ENCODE data around the gene FBXO31. TPM values are rescaled to one million over a fixed set of nuclear protein-coding genes. Genes with fewer than 3 reads are reported as not detected.

The FBXO31 gene
- total and polyA plus RNA-seq, 2 of the 13 experiments (the other 11 are each of a cell fraction or from before 2014, with no cell fraction given): 92.4 to 101 TPM

DNA sequence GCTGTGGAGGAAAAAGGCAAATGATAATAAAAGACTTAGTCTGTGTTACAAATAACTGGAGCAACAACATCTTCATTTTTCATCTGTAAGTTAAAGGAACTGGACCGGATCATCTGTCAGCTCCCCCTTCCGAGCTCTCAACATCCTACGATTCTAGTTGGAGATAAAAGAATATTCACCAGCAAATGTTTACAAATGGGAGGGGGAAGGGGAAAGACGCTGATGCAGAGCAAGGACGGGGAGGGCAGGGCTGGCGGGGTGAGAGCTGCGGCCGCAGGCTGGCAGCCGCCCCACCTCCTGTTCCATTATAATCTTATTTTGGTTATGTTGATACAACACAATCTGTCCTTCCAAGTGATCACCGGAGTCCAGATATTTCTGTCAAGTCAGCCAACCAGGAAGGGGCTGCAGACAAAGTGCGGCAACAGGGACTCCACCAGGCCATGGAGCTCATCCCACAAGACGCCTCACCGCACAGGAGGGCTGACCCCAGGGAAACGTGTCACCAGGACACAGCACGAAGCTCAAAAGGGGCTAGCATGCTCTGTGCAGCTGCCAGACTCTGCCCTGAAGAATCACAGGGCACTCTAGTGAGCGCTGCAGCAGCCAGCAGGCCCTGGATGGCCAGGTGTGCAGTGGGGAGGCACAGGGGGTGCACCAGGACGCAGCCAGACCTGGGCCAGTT is 19.7 kb downstream of the FBXO31 start (continued):
- TF ChIP-seq, protein P1, sequence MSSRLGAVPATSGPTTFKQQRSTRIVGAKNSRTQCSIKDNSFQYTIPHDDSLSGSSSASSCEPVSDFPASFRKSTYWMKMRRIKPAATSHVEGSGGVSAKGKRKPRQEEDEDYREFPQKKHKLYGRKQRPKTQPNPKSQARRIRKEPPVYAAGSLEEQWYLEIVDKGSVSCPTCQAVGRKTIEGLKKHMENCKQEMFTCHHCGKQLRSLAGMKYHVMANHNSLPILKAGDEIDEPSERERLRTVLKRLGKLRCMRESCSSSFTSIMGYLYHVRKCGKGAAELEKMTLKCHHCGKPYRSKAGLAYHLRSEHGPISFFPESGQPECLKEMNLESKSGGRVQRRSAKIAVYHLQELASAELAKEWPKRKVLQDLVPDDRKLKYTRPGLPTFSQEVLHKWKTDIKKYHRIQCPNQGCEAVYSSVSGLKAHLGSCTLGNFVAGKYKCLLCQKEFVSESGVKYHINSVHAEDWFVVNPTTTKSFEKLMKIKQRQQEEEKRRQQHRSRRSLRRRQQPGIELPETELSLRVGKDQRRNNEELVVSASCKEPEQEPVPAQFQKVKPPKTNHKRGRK (CRISPR knock-in tag; IDR thresholded peaks at IDR 0.05): no peak
- TF ChIP-seq ZKSCAN1 (IDR thresholded peaks at IDR 0.05; ENCODE audit: low read length) (no peak), AHR (CRISPR knock-in tag; IDR thresholded peaks at IDR 0.05) (no peak), POGK (CRISPR knock-in tag; conservative IDR thresholded peaks at IDR 0.05) (no peak), POLR2G (IDR thresholded peaks at IDR 0.05; ENCODE audit: low read depth, low read length) (0 out of 2 replicates have a peak, but pooled peaks have one; percentile 31), KDM2A (CRISPR knock-in tag; IDR thresholded peaks at IDR 0.05; ENCODE audit: borderline replicate concordance, low read depth) (no peak), NFKB2 (CRISPR knock-in tag; IDR thresholded peaks at IDR 0.05; ENCODE audit: borderline replicate concordance) (peak; percentile 38; the same call in 1 of the 2 replicates), HOXA7 (CRISPR knock-in tag; IDR thresholded peaks at IDR 0.05) (no peak), CSRNP1 (CRISPR knock-in tag; IDR thresholded peaks at IDR 0.05) (0 out of 2 replicates have a peak, but pooled peaks have one; percentile 27), NR2F6 (IDR thresholded peaks at IDR 0.05) (no peak), NR2F6 (CRISPR knock-in tag; IDR thresholded peaks at IDR 0.05) (no peak), ZNF225 (CRISPR knock-in tag; IDR thresholded peaks at IDR 0.05) (0 out of 2 replicates have a peak, but pooled peaks have one; percentile 32), ZBTB38 (CRISPR knock-in tag; IDR thresholded peaks at IDR 0.05) (peak; percentile 43; the same call in 1 of the 2 replicates), HNF4A (CRISPR knock-in tag; IDR thresholded peaks at IDR 0.05) (no peak)
- TF ChIP-seq, protein P2, sequence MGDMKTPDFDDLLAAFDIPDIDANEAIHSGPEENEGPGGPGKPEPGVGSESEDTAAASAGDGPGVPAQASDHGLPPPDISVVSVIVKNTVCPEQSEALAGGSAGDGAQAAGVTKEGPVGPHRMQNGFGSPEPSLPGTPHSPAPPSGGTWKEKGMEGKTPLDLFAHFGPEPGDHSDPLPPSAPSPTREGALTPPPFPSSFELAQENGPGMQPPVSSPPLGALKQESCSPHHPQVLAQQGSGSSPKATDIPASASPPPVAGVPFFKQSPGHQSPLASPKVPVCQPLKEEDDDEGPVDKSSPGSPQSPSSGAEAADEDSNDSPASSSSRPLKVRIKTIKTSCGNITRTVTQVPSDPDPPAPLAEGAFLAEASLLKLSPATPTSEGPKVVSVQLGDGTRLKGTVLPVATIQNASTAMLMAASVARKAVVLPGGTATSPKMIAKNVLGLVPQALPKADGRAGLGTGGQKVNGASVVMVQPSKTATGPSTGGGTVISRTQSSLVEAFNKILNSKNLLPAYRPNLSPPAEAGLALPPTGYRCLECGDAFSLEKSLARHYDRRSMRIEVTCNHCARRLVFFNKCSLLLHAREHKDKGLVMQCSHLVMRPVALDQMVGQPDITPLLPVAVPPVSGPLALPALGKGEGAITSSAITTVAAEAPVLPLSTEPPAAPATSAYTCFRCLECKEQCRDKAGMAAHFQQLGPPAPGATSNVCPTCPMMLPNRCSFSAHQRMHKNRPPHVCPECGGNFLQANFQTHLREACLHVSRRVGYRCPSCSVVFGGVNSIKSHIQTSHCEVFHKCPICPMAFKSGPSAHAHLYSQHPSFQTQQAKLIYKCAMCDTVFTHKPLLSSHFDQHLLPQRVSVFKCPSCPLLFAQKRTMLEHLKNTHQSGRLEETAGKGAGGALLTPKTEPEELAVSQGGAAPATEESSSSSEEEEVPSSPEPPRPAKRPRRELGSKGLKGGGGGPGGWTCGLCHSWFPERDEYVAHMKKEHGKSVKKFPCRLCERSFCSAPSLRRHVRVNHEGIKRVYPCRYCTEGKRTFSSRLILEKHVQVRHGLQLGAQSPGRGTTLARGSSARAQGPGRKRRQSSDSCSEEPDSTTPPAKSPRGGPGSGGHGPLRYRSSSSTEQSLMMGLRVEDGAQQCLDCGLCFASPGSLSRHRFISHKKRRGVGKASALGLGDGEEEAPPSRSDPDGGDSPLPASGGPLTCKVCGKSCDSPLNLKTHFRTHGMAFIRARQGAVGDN (CRISPR knock-in tag; IDR thresholded peaks at IDR 0.05): peak; percentile 41
- TF ChIP-seq, protein P3, sequence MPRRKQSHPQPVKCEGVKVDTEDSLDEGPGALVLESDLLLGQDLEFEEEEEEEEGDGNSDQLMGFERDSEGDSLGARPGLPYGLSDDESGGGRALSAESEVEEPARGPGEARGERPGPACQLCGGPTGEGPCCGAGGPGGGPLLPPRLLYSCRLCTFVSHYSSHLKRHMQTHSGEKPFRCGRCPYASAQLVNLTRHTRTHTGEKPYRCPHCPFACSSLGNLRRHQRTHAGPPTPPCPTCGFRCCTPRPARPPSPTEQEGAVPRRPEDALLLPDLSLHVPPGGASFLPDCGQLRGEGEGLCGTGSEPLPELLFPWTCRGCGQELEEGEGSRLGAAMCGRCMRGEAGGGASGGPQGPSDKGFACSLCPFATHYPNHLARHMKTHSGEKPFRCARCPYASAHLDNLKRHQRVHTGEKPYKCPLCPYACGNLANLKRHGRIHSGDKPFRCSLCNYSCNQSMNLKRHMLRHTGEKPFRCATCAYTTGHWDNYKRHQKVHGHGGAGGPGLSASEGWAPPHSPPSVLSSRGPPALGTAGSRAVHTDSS (CRISPR knock-in tag; conservative IDR thresholded peaks at IDR 0.05): no peak
- TF ChIP-seq, protein P4, sequence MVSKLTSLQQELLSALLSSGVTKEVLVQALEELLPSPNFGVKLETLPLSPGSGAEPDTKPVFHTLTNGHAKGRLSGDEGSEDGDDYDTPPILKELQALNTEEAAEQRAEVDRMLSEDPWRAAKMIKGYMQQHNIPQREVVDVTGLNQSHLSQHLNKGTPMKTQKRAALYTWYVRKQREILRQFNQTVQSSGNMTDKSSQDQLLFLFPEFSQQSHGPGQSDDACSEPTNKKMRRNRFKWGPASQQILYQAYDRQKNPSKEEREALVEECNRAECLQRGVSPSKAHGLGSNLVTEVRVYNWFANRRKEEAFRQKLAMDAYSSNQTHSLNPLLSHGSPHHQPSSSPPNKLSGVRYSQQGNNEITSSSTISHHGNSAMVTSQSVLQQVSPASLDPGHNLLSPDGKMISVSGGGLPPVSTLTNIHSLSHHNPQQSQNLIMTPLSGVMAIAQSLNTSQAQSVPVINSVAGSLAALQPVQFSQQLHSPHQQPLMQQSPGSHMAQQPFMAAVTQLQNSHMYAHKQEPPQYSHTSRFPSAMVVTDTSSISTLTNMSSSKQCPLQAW (CRISPR knock-in tag; IDR thresholded peaks at IDR 0.05): no peak

Measured in HepG2 (cell line).